Caco-2 (cell line): ENCODE measurements around the gene PFDN2. TPM values are rescaled to one million over a fixed set of nuclear protein-coding genes. Genes with fewer than 3 reads are reported as not detected.

Experiments used
- BruUV-seq: library from RNA; stranded (reverse); fragments of 400-500 nt; replicated peaks from 2 replicates; lab custom pipeline; 2021; lab: Mats Ljungman, UMichigan
- CTCF ChIA-PET: fragments of 300-600 bp; sonication (Branson Sonifier 250); formaldehyde crosslinking; loops from one replicate; lab custom pipeline; 2022; ENCODE audit warnings: antibody characterized with exemption; lab: Charles Lee
- POLR2A ChIA-PET: fragments of 300-600 bp; sonication (Branson Sonifier 250); formaldehyde crosslinking; loops from one replicate; lab custom pipeline; 2022; ENCODE audit warnings: antibody characterized with exemption; lab: Charles Lee
- DNase-seq, 2 experiments: peaks; one replicate each; pipeline versions ENCODE4 v3.0.0 to v3.0.0-alpha.2; 2020 to 2022
- H3K27me3 ChIP-seq: replicated peaks from 2 replicates; pipeline ENCODE4 v1.6.0; 2011; ENCODE audit warnings: low read length; ENCODE audit not compliant: control insufficient read depth, insufficient read depth
- H3K36me3 ChIP-seq: 2 replicates; pipeline ENCODE4 v1.5.1; 2011; ENCODE audit warnings: low read length; ENCODE audit not compliant: control insufficient read depth, insufficient read depth
- H3K4me1 ChIP-seq: fragments of 250-450 bp; sonication (Bioruptor Pico); 2 replicates; pipeline ENCODE4 v1.5.1; 2020; ENCODE audit warnings: mild to moderate bottlenecking
- H3K4me3 ChIP-seq: 2 replicates; pipeline ENCODE4 v1.5.1; 2011; ENCODE audit warnings: low read depth, mild to moderate bottlenecking, control low read depth, low read length
- H3K9me3 ChIP-seq: fragments of 250-450 bp; sonication (Bioruptor Pico); 2 replicates; pipeline ENCODE4 v1.5.1; 2020; ENCODE audit warnings: mild to moderate bottlenecking, moderate library complexity
- H3K27ac Mint-ChIP-seq: one replicate; pipeline ENCODE4 v1.8.0; 2022; ENCODE audit warnings: mixed read lengths; ENCODE audit not compliant: unreplicated experiment
- H3K27me3 Mint-ChIP-seq: one replicate; pipeline ENCODE4 v1.8.0; 2022; ENCODE audit warnings: mixed read lengths; ENCODE audit not compliant: insufficient read depth, unreplicated experiment
- H3K36me3 Mint-ChIP-seq: one replicate; pipeline ENCODE4 v1.8.0; 2022; ENCODE audit warnings: mild to moderate bottlenecking, mixed read lengths; ENCODE audit not compliant: insufficient read depth, unreplicated experiment
- H3K4me1 Mint-ChIP-seq: one replicate; pipeline ENCODE4 v1.8.0; 2022; ENCODE audit warnings: low read depth, mixed read lengths; ENCODE audit not compliant: unreplicated experiment
- H3K4me3 Mint-ChIP-seq: one replicate; pipeline ENCODE4 v1.8.0; 2022; ENCODE audit warnings: mild to moderate bottlenecking, moderate library complexity, mixed read lengths; ENCODE audit not compliant: unreplicated experiment
- H3K9me3 Mint-ChIP-seq: one replicate; pipeline ENCODE4 v1.8.0; 2022; ENCODE audit warnings: mixed read lengths; ENCODE audit not compliant: unreplicated experiment
- intact Hi-C: fragments of 100-400 bp; cut with micrococcal nuclease; formaldehyde crosslinking; loops from one replicate; pipeline ENCODE4 v1.10.0; 2022; ENCODE audit not compliant: unreplicated experiment
- total RNA-seq: library from RNA; stranded (reverse); gene quantifications from 2 replicates; pipeline ENCODE4 v1.2.3, GENCODE V29; 2022
- TF ChIP-seq, protein P1 (sequence below), 2 experiments: fragments of 200-600 bp in 1 of 2; IDR thresholded peaks; 1 replicate in 1 of 2; 2 replicates in 1 of 2; pipeline versions ENCODE4 v1.5.1 to v1.8.0; 2011 to 2022; ENCODE audit warnings: antibody characterized with exemption in 1 of 2, control low read depth in 1 of 2, inconsistent platforms in 1 of 2, low read depth in 1 of 2, low read length in 1 of 2, mild to moderate bottlenecking in 1 of 2, moderate library complexity in 1 of 2; ENCODE audit not compliant: insufficient read depth in 1 of 2, severe bottlenecking in 1 of 2, unreplicated experiment in 1 of 2

PFDN2 gene
- total RNA-seq, 1 experiment from 2014 or later: 88.0 TPM

DNA sequence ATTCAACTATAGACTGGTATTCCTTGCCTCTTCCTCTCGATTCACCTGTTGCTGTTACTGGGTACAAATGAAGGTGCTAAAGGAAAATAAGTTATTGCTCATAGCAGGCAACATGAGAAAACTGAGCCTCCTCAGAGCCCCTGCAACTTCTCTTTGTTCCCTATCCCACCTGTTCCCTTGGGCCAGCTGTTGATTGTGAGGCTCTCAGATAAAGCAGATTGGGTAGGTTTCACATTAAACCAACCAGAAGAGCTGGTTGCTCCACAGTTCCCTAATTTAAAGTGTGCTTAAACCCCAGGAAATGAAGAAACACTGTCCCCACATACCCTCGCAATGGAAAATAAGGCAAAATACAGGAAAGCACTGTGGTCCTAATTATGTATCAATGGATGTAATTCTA is 9.8 kb upstream of the PFDN2 start:
- CTCF ChIA-PET: no interaction called here
- intact Hi-C loops: no loop called here
- H3K9me3 Mint-ChIP-seq: no peaks in the 10 kb centered on the region
- H3K27me3 ChIP-seq: no peaks in the 10 kb centered on the region
- no peak overlapping the region for H3K27ac Mint-ChIP-seq
- H3K4me3 Mint-ChIP-seq: no peak overlapping the region
- no peak for DNase-seq
- H3K9me3 ChIP-seq: no peaks in the 10 kb centered on the region
- TF ChIP-seq, protein P1, sequence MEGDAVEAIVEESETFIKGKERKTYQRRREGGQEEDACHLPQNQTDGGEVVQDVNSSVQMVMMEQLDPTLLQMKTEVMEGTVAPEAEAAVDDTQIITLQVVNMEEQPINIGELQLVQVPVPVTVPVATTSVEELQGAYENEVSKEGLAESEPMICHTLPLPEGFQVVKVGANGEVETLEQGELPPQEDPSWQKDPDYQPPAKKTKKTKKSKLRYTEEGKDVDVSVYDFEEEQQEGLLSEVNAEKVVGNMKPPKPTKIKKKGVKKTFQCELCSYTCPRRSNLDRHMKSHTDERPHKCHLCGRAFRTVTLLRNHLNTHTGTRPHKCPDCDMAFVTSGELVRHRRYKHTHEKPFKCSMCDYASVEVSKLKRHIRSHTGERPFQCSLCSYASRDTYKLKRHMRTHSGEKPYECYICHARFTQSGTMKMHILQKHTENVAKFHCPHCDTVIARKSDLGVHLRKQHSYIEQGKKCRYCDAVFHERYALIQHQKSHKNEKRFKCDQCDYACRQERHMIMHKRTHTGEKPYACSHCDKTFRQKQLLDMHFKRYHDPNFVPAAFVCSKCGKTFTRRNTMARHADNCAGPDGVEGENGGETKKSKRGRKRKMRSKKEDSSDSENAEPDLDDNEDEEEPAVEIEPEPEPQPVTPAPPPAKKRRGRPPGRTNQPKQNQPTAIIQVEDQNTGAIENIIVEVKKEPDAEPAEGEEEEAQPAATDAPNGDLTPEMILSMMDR (IDR thresholded peaks at IDR 0.05; ENCODE audit: insufficient read depth in 1 of 2, low read depth in 1 of 2, low read length in 1 of 2, severe bottlenecking in 1 of 2, unreplicated experiment in 1 of 2): no peak
- POLR2A ChIA-PET: no interaction called here
- no TSS peak for BruUV-seq
- peaks cover 3% of the 10 kb centered on the region; the same call in 1 of the 2 replicates for H3K36me3 ChIP-seq
- no peak overlapping the region for H3K4me3 ChIP-seq
- H3K4me1 Mint-ChIP-seq: no peaks in the 10 kb centered on the region
- H3K27me3 Mint-ChIP-seq: no peaks in the 10 kb centered on the region
- peaks cover 49% of the 10 kb centered on the region for H3K36me3 Mint-ChIP-seq
- H3K4me1 ChIP-seq: no peaks in the 10 kb centered on the region

DNA sequence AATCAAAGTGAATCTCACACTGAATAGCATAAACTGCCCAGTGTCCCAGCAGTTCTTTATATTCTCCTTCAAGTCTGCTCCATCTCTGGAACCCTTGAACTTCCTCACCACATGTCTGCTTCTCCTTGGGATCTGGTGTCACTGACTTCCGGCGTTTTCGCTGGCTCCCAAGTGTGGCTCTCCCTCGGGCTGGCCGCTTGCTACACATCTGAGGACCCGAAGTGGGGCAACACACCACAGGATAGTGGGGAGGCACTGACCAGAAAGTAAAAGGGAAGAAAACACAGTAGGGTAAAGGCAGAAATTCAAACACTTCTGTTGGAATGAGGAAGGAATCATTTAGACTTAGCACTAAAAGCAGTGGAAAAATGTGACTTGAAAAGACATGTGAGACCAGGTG is 5.1 kb upstream of the PFDN2 start:
- no peaks in the 10 kb centered on the region for H3K27me3 Mint-ChIP-seq
- CTCF ChIA-PET: no interaction called here
- TF ChIP-seq, protein P1 (IDR thresholded peaks at IDR 0.05; ENCODE audit: insufficient read depth in 1 of 2, low read depth in 1 of 2, low read length in 1 of 2, severe bottlenecking in 1 of 2, unreplicated experiment in 1 of 2): no peak

DNA sequence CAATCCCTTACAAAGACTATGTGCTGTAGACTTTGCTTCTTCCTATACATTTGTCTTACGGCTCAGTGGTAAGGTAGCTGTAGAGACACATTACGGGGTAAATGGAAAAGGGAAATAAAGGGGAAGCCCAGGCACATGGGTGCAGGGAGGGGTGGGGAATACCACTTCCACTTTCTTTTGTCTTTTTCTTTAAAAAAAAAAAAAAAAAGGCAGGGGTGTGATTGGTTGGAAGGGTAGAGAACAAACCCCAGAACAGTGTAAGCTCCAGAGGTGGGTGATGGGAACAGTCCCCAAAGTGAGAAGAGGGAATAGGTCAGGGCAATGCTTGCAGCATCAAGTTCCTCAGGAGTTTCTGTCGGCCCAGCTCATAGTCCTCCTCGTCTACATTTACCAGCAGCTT is 4.0 kb upstream of the PFDN2 start:
- DNase-seq: no peak
- no peak overlapping the region for H3K27ac Mint-ChIP-seq
- H3K36me3 ChIP-seq: peaks cover 5% of the 10 kb centered on the region
- H3K36me3 Mint-ChIP-seq: peaks cover 77% of the 10 kb centered on the region
- no peaks in the 10 kb centered on the region for H3K27me3 ChIP-seq
- TF ChIP-seq, protein P1 (IDR thresholded peaks at IDR 0.05; ENCODE audit: insufficient read depth in 1 of 2, low read depth in 1 of 2, low read length in 1 of 2, severe bottlenecking in 1 of 2, unreplicated experiment in 1 of 2): no peak
- no peak overlapping the region for H3K4me3 Mint-ChIP-seq
- peaks cover 17% of the 10 kb centered on the region for H3K4me1 ChIP-seq
- no peaks in the 10 kb centered on the region for H3K9me3 ChIP-seq
- H3K4me3 ChIP-seq: no peak overlapping the region
- H3K4me1 Mint-ChIP-seq: peaks cover 13% of the 10 kb centered on the region
- BruUV-seq: no TSS peak
- no peaks in the 10 kb centered on the region for H3K27me3 Mint-ChIP-seq
- no peaks in the 10 kb centered on the region for H3K9me3 Mint-ChIP-seq
- intact Hi-C loops: no loop called here
- ChIA-PET POLR2A (no interaction called here), CTCF (interaction anchor here (0.6 to 0.7 kb wide), 2 partner anchors 11 to 467 kb away, joined by 3 read pairs; no protein-coding TSS in a partner anchor)

More for the DNA sequence above, 5.1 kb upstream of the PFDN2 start:
- POLR2A ChIA-PET: no interaction called here
- H3K36me3 ChIP-seq: peaks cover 5% of the 10 kb centered on the region
- intact Hi-C loops: no loop called here
- peaks cover 17% of the 10 kb centered on the region for H3K4me1 ChIP-seq
- Mint-ChIP-seq H3K36me3 (peaks cover 77% of the 10 kb centered on the region), H3K4me3 (no peak overlapping the region), H3K9me3 (no peaks in the 10 kb centered on the region), H3K4me1 (peaks cover 13% of the 10 kb centered on the region), H3K27ac (no peak overlapping the region)
- H3K27me3 ChIP-seq: no peaks in the 10 kb centered on the region
- no peak for DNase-seq
- no peaks in the 10 kb centered on the region for H3K9me3 ChIP-seq
- no TSS peak for BruUV-seq
- no peak overlapping the region for H3K4me3 ChIP-seq
